Stimulated activated CD4-positive, alpha-beta T cell treated with anti-CD3 and anti-CD28 coated beads, TNF-alpha, amount 100 ng/mL, for 4 hours (primary cell): ENCODE data around the gene ENTPD7.
A peak's percentile ranks its signal among the peaks of the same experiment; 100 is the strongest.

Experiments
- DNase-seq, 3 experiments: peaks; one replicate each; pipeline ENCODE4 v3.0.0-alpha.2; 2020; ENCODE audit warnings: low read depth in 3 of 3

Gene ENTPD7

GRCh38 chr10:99647601-99648151 is 11.6 kb upstream of the ENTPD7 start:
- no peak for DNase-seq

GRCh38 chr10:99648717-99649116 is 10.6 kb upstream of the ENTPD7 start:
- DNase-seq = no peak

GRCh38 chr10:99652800-99653390 is 6.4 kb upstream of the ENTPD7 start:
- DNase-seq = no peak

GRCh38 chr10:99654390-99655175 is 4.7 kb upstream of the ENTPD7 start:
- no peak for DNase-seq

GRCh38 chr10:99656199-99657064 is 2.9 kb upstream of the ENTPD7 start:
- DNase-seq = no peak

GRCh38 chr10:99658622-99659030 is 683 bp upstream of the ENTPD7 start:
- peak; percentile 27 to 28 (median 28) for DNase-seq

GRCh38 chr10:99659868-99660366 is 608 bp downstream of the ENTPD7 start:
- DNase-seq = no peak

GRCh38 chr10:99660662-99661376 is 1.5 kb downstream of the ENTPD7 start:
- no peak for DNase-seq

- no peak for DNase-seq
Measured at GRCh38 chr10:99661377-99661763, 2.1 kb downstream of the ENTPD7 start.

- no peak for DNase-seq
Measured at GRCh38 chr10:99665304-99665703, 6.0 kb downstream of the ENTPD7 start.

GRCh38 chr10:99667108-99667751 is 7.9 kb downstream of the ENTPD7 start:
- no peak for DNase-seq

- no peak for DNase-seq
Measured at GRCh38 chr10:99671386-99671785, 12.1 kb downstream of the ENTPD7 start.

GRCh38 chr10:99672884-99673283 is 13.6 kb downstream of the ENTPD7 start:
- no peak for DNase-seq

- DNase-seq = no peak
Measured at GRCh38 chr10:99673492-99673891, 14.2 kb downstream of the ENTPD7 start.

- DNase-seq = no peak
Measured at GRCh38 chr10:99674762-99675161, 15.5 kb downstream of the ENTPD7 start.

- DNase-seq = no peak
Measured at GRCh38 chr10:99676426-99676825, 17.1 kb downstream of the ENTPD7 start.

- no peak for DNase-seq
Measured at GRCh38 chr10:99676895-99677294, 17.6 kb downstream of the ENTPD7 start.

- no peak for DNase-seq
Measured at GRCh38 chr10:99678921-99679320, 19.6 kb downstream of the ENTPD7 start.

GRCh38 chr10:99681553-99681952 is 22.2 kb downstream of the ENTPD7 start:
- no peak for DNase-seq

- DNase-seq = no peak
Measured at GRCh38 chr10:99682032-99682431, 22.7 kb downstream of the ENTPD7 start.

- DNase-seq = no peak
Measured at GRCh38 chr10:99682752-99683151, 23.4 kb downstream of the ENTPD7 start.
